ENCODE results near the gene PRKCG.
"Not testable (repeated sequence)": the region's sequence is repeated elsewhere in the genome, so short reads cannot be mapped to it uniquely, and the experiment has no call there.

The PRKCG gene

DNA sequence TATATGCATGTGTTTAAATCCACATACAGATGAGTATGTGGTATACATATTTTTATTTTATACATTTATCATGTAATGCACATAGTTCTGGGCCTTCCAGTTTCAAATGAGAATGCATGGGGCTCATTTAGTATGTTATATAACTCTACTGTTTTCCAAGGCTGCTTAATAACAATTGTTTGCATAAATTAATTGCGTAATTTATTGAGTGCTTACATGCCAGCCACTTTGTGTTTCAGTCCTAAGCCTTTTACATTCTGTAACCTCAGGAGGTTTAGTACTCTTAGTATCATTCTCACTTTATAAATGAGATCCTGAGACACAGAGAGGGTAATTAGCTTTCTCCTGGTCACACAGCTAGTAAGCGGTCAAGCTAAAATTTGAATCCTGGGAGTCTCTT is 64.0 kb downstream of the PRKCG start:
- DNase-seq: no peak

DNA sequence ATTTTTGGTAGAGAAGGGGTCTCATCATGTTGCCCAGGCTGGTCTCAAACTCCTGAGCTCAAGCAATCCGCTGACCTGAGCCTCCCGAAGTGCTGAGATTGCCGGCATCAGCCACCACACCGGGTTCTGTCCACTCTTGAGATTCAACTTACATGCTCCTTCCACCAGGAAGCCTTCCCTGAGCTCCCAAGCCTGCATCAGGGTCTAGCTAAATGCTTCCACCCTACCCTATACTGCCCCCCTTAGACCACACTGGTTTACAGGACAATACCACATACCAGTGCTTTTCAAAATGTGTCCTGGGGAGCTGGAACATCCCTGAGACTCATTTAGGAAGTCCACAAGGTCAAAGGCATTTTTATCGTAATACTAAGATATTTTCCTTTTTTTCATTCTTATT is 65.6 kb downstream of the PRKCG start:
- DNase-seq: no peak

DNA sequence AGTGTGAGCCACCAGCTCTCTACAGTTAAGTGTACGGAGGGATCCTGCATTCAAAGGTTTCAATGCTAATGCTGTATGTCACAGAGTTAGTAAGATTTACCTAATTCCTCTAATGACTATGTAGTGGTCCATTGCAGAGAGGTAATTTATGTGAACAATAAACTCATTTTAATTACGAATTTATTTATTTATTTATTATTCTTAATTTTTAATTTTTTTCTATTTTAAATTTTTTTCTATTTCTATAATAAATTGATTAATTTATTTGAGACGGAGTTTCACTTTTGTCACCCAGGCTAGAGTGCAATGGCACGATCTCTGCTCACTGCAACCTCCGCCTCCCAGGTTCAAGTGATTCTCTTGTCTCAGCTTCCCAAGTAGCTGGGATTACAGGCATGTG is 66.6 kb downstream of the PRKCG start:
- not testable (repeated sequence) for DNase-seq

DNA sequence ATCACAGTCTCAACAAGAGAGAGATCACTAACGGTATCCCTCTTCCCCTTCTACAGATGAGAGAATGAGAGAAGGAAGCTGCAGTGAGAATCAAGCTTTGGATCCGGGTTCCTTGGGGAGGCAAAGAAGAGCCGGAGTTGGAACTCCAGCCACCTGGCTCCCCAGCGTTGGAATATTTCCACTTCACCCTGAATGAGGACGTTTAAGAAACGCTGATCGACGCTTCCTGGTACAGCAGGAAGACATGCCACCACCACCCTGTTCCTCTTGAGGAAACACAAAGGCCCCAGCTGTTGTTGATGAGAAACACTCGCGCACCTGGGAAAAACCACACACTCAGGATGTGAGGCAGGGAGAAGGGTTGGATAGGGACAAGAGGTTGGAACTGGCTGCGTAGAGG is 69.4 kb downstream of the PRKCG start:
- DNase-seq: no peak

DNA sequence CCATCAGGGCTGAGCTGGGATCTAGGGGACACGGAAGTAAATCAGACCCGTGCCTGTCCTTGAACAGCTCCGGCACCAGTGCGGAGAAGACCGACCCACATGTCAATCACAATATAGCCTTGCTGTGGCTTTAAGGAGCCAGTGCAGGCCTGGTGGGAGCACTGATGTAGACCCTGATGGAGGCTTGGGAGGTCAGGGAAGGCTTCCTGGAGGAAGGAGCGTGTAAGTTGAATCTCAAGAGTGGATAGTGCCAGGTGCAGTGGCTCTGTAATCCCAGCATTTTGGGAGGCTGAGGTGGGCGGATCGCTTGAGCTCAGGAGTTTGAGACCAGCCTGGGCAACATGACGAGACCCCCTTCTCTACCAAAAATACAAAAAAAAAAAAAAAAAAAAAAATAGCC is 70.0 kb downstream of the PRKCG start:
- no peak for DNase-seq

DNA sequence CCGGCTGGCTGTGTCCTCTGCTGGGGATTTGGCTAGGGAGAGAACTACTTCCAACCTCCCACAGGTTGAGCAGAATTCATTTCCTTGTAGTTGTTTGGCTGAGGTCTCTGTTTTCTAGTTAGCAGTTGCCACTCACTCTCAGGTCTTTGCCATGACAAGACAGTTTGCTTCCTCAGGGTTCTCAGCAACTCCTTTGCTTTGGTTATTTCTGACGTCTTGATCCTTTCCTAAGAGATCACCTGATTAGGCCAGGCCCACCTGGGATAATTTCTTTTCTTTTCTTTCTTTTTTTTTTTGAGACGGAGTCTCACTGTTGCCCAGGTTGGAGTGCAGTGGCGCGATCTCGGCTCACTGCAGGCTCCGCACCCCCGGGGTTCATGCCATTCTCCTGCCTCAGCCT is 71.4 kb downstream of the PRKCG start:
- no peak for DNase-seq

All from NCI-H2107 (cell line).